GM12878 (cell line): ENCODE data around the gene POMT2.

Source experiments
- FOXK2 ChIP-seq: fragments of 450-650 bp; IDR thresholded peaks from 2 replicates; pipeline ENCODE4 v1.6.1; 2017; ENCODE audit warnings: mild to moderate bottlenecking, moderate library complexity
- SUPT20H ChIP-seq: IDR thresholded peaks from 2 replicates; pipeline ENCODE4 v1.6.1; 2011; ENCODE audit warnings: low read depth, mild to moderate bottlenecking, low read length, moderate library complexity, borderline replicate concordance; ENCODE audit not compliant: control insufficient read depth

DNA sequence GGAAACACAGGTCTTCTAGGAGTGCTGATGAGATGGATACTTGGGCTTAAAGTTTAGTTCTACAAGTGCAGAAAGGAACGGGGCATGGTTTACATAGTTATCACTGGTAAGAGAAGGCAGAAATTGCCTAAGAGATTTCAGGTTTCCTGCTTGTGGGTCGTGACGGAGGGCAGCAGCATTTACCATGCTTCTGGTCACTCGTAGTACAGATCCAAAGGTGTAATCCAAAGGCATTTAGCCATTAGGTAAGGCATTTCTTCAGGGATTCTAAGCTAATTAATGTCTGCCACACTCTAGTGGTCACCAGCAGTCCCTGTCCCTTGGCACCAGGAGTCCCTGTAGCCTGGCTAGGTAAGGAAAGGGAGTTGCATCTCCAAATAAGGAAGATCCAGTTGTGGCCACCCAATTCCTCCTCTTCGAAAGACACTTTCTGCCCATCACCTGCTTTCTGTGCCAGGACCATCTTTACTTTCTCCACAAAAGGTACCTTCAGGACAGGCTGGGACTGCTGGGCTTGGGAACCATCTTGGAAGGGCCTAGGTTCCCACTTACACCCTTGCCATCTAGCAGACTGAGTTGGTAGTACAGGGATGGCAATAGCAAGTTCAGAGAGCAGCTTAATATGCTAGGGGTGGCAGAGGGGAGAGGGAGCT is 1.7 kb upstream of the POMT2 start:
- no peak for TF ChIP-seq SUPT20H
- no peak for TF ChIP-seq FOXK2
